ENCODE measurements around the gene SMYD2. TPM values are rescaled to one million over a fixed set of nuclear protein-coding genes. Genes with fewer than 3 reads are reported as not detected.

SMYD2 gene
- polyA plus RNA-seq, 2 of the 4 experiments (the other 2 are of a cell fraction), result 32.3 to 54.9 TPM

GRCh38 chr1:214363386-214363785, 82.4 kb downstream of the SMYD2 start:
- H3K4me2 ChIP-seq, result no peak overlapping the region
- CTCF ChIA-PET, result no interaction called here

GRCh38 chr1:214364386-214364785, 83.4 kb downstream of the SMYD2 start:
- Histone ChIP-seq H3K4me3 (no peak overlapping the region), H3K4me1 (no peaks in the 10 kb centered on the region), H3K27ac (no peak overlapping the region), H3K9me3 (no peaks in the 10 kb centered on the region), H3K4me2 (no peak overlapping the region)
- FAIRE-seq, result no peak
- DNase-seq (ENCODE audit: low read depth in 1 of 2, low spot score in 1 of 2), result no peak
- ATAC-seq, result no peak
- ChIA-PET CTCF (no interaction called here), POLR2A (no interaction called here)
- TF ChIP-seq KDM5A (IDR thresholded peaks at IDR 0.05), result no peak
- no peak for TF ChIP-seq MAX (IDR thresholded peaks at IDR 0.05)
- no peak for TF ChIP-seq EP300 (IDR thresholded peaks at IDR 0.05)
- no peak for TF ChIP-seq RNF2 (IDR thresholded peaks at IDR 0.05; ENCODE audit: borderline replicate concordance, low read depth)
- no peak for TF ChIP-seq E2F6 (IDR thresholded peaks at IDR 0.05; ENCODE audit: borderline replicate concordance, low read depth)
- TF ChIP-seq ATOH8 (CRISPR knock-in tag; IDR thresholded peaks at IDR 0.05; ENCODE audit: low read depth), result no peak
- TF ChIP-seq JUN (IDR thresholded peaks at IDR 0.05), result no peak
- no peak for TF ChIP-seq TFCP2L1 (CRISPR knock-in tag; IDR thresholded peaks at IDR 0.05)
- TF ChIP-seq ZNF302 (CRISPR knock-in tag; IDR thresholded peaks at IDR 0.05), result no peak
- no peak for TF ChIP-seq FOSB (CRISPR knock-in tag; IDR thresholded peaks at IDR 0.05)
- TF ChIP-seq RARB (CRISPR knock-in tag; IDR thresholded peaks at IDR 0.05), result no peak
- no peak for TF ChIP-seq POLR2A (IDR thresholded peaks at IDR 0.05; ENCODE audit: low read length)
- TF ChIP-seq HDAC2 (IDR thresholded peaks at IDR 0.05), result no peak
- TF ChIP-seq ZSCAN20 (CRISPR knock-in tag; IDR thresholded peaks at IDR 0.05), result no peak
- no peak for TF ChIP-seq RCOR1 (IDR thresholded peaks at IDR 0.05; ENCODE audit: low read depth, low read length)
- TF ChIP-seq MAZ (IDR thresholded peaks at IDR 0.05; ENCODE audit: borderline replicate concordance, low read depth, low read length), result no peak
- no peak for TF ChIP-seq BCL3 (IDR thresholded peaks at IDR 0.05)
- TF ChIP-seq CHD2 (IDR thresholded peaks at IDR 0.05; ENCODE audit: low read length, partially characterized antibody), result no peak
- TF ChIP-seq GATA3 (IDR thresholded peaks at IDR 0.05; ENCODE audit: borderline replicate concordance), result no peak
- TF ChIP-seq FOXS1 (CRISPR knock-in tag; IDR thresholded peaks at IDR 0.05), result no peak
- WGBS (ENCODE audit: missing lambda C conversion rate), result 91% methylated on average over 12 of the region's 12 CpGs

More at GRCh38 chr1:214363386-214363785, 82.4 kb downstream of the SMYD2 start:
- DNase-seq (ENCODE audit: low read depth in 1 of 2, low spot score in 1 of 2) (no peak), FAIRE-seq (no peak), ATAC-seq (no peak)
- no peaks in the 10 kb centered on the region for H3K9me3 ChIP-seq
- no peaks in the 10 kb centered on the region for H3K4me1 ChIP-seq
- no peak for TF ChIP-seq ZFP36 (IDR thresholded peaks at IDR 0.05; ENCODE audit: borderline replicate concordance, partially characterized antibody)
- no peak for TF ChIP-seq JUN (IDR thresholded peaks at IDR 0.05)
- no peak for TF ChIP-seq EHF (CRISPR knock-in tag; IDR thresholded peaks at IDR 0.05)
- no peak for TF ChIP-seq ELK1 (IDR thresholded peaks at IDR 0.05; ENCODE audit: low read depth, low read length)
- TF ChIP-seq FOXS1 (CRISPR knock-in tag; IDR thresholded peaks at IDR 0.05), result no peak
- no peak for TF ChIP-seq TFCP2L1 (CRISPR knock-in tag; IDR thresholded peaks at IDR 0.05)
- TF ChIP-seq HEYL (CRISPR knock-in tag; IDR thresholded peaks at IDR 0.05), result no peak
- no peak for TF ChIP-seq HMGXB4 (CRISPR knock-in tag; IDR thresholded peaks at IDR 0.05; ENCODE audit: borderline replicate concordance)
- no peak for TF ChIP-seq NR3C1 (IDR thresholded peaks at IDR 0.05)
- TF ChIP-seq MAZ (IDR thresholded peaks at IDR 0.05; ENCODE audit: borderline replicate concordance, low read depth, low read length), result no peak
- H3K4me3 ChIP-seq, result no peak overlapping the region
- WGBS (ENCODE audit: missing lambda C conversion rate), result 89% methylated on average over 4 of the region's 4 CpGs
- no peak overlapping the region for H3K27ac ChIP-seq
- POLR2A ChIA-PET, result no interaction called here

All from A549 (cell line).